Heart left ventricle (tissue), 13 donors: ENCODE measurements around the gene CENPO.

ENCODE experiments used
- CTCF ChIP-seq, 12 donors: fragments of 200-600 bp; sonication (generic) in 4 of 12; IDR thresholded peaks; one replicate each; pipeline versions ENCODE4 v1.5.0 to v1.8.0; 2018 to 2022; ENCODE audit warnings: antibody characterized with exemption in 12 of 12, mild to moderate bottlenecking in 5 of 12
- POLR2A ChIP-seq, 2 donors: fragments of 450-650 bp; IDR thresholded peaks; one replicate each; pipeline ENCODE4 v1.6.1; 2017; ENCODE audit warnings: antibody characterized with exemption in 2 of 2, mild to moderate bottlenecking in 2 of 2, moderate library complexity in 2 of 2
- donor health status: ischemic (EF 13 %, LVEDD 7.1; RV severe dilation, severe dysfunction).
- donor health status: DM: no; HTN: yes; CAD: no.
- donor health status: DM: no; HTN: no; CAD: no.
- donor health status: ischemic (EF 25% LVEDD 6.9; RV normal size, moderate dysfunction).
- donor health status: ischemic (EF 25% LVEDD 5.7; RV mildly dilated, moderate dysfunction).
- donor health status: ischemic (EF 35%, LVEDD 5.7; RV mildly dilated, moderate dysfunction).
- donor health status: nonischemic (EF 11% LVEDD 7.7; RV severe dilation, severe dysfunction).
- donor health status: DM: yes; HTN: yes; CAD: no.
- donor health status: PGD.
- donor health status: ischemic (EF 29% LVEDD 5.4; RV normal size, mild dysfunction).
- donor health status: nonischemic (EF 23%, LVEDD 6.1; RV moderate dilation, normal function).

GRCh38 chr2:24821433-24821891 is 28.2 kb downstream of the CENPO start:
- TF ChIP-seq CTCF (IDR thresholded peaks at IDR 0.05) (no peak), POLR2A (IDR thresholded peaks at IDR 0.05) (no peak)
